Stimulated activated memory B cell treated with anti-CD40 and anti-IgM and Interleukin-4, amounts not matched to agents 10 μg/mL and 1 μg/mL and 100 μg/mL, for 72 hours (primary cell): ENCODE results near the gene GRID2IP.

Source experiments
- ATAC-seq: fragments of 150-1000 bp; cut with Tn5 transposase; 2 replicates; pipeline ENCODE4 v1.10.0; 2021
- H3K27ac Mint-ChIP-seq: one replicate; pipeline ENCODE4 v1.8.0; 2022; ENCODE audit warnings: mild to moderate bottlenecking, mixed read lengths
- H3K27me3 Mint-ChIP-seq: one replicate; pipeline ENCODE4 v1.8.0; 2022; ENCODE audit warnings: mixed read lengths
- H3K36me3 Mint-ChIP-seq: one replicate; pipeline ENCODE4 v1.8.0; 2022; ENCODE audit warnings: mixed read lengths
- H3K4me1 Mint-ChIP-seq: one replicate; pipeline ENCODE4 v1.8.0; 2022; ENCODE audit warnings: mixed read lengths
- H3K4me3 Mint-ChIP-seq: one replicate; pipeline ENCODE4 v1.8.0; 2022; ENCODE audit warnings: mild to moderate bottlenecking, moderate library complexity, mixed read lengths
- H3K9me3 Mint-ChIP-seq: one replicate; pipeline ENCODE4 v1.8.0; 2022; ENCODE audit warnings: mixed read lengths

Gene GRID2IP

GRCh38 chr7:6510476-6511133 is 40.7 kb downstream of the GRID2IP start:
- H3K27me3 Mint-ChIP-seq: no peaks in the 10 kb centered on the region
- H3K4me1 Mint-ChIP-seq: peaks cover 4% of the 10 kb centered on the region
- no peak for ATAC-seq
- H3K9me3 Mint-ChIP-seq: no peaks in the 10 kb centered on the region
- H3K4me3 Mint-ChIP-seq: no peak overlapping the region
- no peak overlapping the region for H3K27ac Mint-ChIP-seq
- peaks cover 6% of the 10 kb centered on the region for H3K36me3 Mint-ChIP-seq

GRCh38 chr7:6508950-6509349 is 42.3 kb downstream of the GRID2IP start:
- Mint-ChIP-seq H3K27me3 (no peaks in the 10 kb centered on the region), H3K27ac (no peak overlapping the region), H3K4me1 (peaks cover 17% of the 10 kb centered on the region), H3K4me3 (no peak overlapping the region), H3K9me3 (no peaks in the 10 kb centered on the region), H3K36me3 (peaks cover 6% of the 10 kb centered on the region)
- no peak for ATAC-seq

DNA sequence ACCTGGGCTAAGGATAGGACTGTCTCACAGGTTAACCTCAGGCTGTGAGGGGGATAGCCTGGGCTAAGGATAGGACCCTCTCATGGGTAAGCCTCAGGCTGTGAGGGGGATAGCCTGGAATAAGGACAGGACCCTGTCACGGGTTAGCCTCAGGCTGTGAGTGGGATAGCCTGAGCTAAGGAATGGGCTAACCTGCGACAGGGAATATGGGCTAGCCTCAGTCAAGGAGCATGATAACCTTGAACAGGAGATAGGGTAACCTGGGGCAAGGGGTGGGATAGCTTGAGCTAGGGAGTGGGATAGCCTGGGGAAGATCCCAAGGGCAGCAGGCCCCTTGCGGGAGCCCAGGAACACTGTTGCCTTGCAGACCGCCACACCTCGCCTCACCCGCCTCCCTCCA is 42.7 kb downstream of the GRID2IP start:
- Mint-ChIP-seq H3K36me3 (peaks cover 5% of the 10 kb centered on the region), H3K27ac (no peak overlapping the region), H3K4me3 (no peak overlapping the region), H3K27me3 (no peaks in the 10 kb centered on the region), H3K9me3 (no peaks in the 10 kb centered on the region), H3K4me1 (peaks cover 17% of the 10 kb centered on the region)
- ATAC-seq: no peak

DNA sequence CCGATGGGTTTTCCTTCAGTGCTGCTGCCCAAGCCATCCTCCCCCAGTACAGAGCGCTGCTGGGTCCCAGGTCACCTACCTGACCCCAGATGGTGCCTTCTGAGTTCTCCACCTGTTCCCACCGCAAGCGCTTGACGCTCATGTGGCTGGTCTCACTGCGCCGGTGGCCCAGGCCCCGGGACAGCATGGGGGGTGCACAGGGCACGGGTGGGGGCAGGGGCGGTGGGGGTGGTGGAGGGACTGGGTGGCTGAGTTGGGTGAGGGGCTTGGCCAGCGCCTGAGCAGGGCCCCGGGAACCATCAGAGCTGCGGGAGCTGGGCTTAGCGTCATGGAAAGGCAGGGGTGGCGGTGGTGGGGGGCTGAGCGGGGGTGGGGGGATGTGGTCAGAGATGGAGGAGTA is 43.4 kb downstream of the GRID2IP start:
- no peaks in the 10 kb centered on the region for H3K36me3 Mint-ChIP-seq
- peaks cover 17% of the 10 kb centered on the region for H3K4me1 Mint-ChIP-seq
- no peak overlapping the region for H3K4me3 Mint-ChIP-seq
- no peak for ATAC-seq
- H3K27ac Mint-ChIP-seq: no peak overlapping the region
- no peaks in the 10 kb centered on the region for H3K9me3 Mint-ChIP-seq
- no peaks in the 10 kb centered on the region for H3K27me3 Mint-ChIP-seq

GRCh38 chr7:6505685-6506559 is 45.3 kb downstream of the GRID2IP start:
- Mint-ChIP-seq H3K36me3 (no peaks in the 10 kb centered on the region), H3K4me3 (no peak overlapping the region), H3K9me3 (no peaks in the 10 kb centered on the region), H3K27me3 (no peaks in the 10 kb centered on the region), H3K27ac (no peak overlapping the region), H3K4me1 (peaks cover 17% of the 10 kb centered on the region)
- no peak for ATAC-seq

- peaks cover 17% of the 10 kb centered on the region for H3K4me1 Mint-ChIP-seq
- peak overlapping the region; percentile 98 for H3K4me3 Mint-ChIP-seq
- no peaks in the 10 kb centered on the region for H3K27me3 Mint-ChIP-seq
These were observed 46.3 kb downstream of the GRID2IP start for GRCh38 chr7:6504996-6505395.

DNA sequence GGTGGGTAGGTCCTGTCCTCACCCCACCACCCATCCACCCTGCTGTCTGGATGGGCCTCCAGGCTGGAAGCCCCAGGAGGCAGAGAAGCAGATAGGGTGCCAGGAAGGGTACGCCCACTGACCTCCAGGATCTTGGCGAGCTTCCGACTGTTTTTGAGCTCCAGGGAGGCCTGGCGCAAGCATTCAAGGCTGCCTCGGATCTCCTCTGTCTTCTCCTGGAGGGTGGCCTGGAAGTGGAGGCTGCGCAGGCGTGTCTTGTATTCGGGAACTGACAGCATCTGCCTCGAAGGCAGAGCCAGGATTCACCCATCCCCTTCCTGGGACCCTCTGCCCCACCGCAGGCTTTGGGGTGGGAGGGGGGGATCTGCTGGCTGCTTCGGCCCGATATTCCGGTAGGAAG is 48.4 kb downstream of the GRID2IP start:
- no peak overlapping the region for H3K4me3 Mint-ChIP-seq
- H3K36me3 Mint-ChIP-seq: no peaks in the 10 kb centered on the region
- H3K9me3 Mint-ChIP-seq: no peaks in the 10 kb centered on the region
- no peaks in the 10 kb centered on the region for H3K27me3 Mint-ChIP-seq
- H3K4me1 Mint-ChIP-seq: peaks cover 17% of the 10 kb centered on the region
- no peak overlapping the region for H3K27ac Mint-ChIP-seq
- no peak for ATAC-seq

More at GRCh38 chr7:6504996-6505395, 46.3 kb downstream of the GRID2IP start:
- Mint-ChIP-seq H3K27ac (peak overlapping the region; percentile 91), H3K9me3 (no peaks in the 10 kb centered on the region), H3K36me3 (no peaks in the 10 kb centered on the region)
- no peak for ATAC-seq

DNA sequence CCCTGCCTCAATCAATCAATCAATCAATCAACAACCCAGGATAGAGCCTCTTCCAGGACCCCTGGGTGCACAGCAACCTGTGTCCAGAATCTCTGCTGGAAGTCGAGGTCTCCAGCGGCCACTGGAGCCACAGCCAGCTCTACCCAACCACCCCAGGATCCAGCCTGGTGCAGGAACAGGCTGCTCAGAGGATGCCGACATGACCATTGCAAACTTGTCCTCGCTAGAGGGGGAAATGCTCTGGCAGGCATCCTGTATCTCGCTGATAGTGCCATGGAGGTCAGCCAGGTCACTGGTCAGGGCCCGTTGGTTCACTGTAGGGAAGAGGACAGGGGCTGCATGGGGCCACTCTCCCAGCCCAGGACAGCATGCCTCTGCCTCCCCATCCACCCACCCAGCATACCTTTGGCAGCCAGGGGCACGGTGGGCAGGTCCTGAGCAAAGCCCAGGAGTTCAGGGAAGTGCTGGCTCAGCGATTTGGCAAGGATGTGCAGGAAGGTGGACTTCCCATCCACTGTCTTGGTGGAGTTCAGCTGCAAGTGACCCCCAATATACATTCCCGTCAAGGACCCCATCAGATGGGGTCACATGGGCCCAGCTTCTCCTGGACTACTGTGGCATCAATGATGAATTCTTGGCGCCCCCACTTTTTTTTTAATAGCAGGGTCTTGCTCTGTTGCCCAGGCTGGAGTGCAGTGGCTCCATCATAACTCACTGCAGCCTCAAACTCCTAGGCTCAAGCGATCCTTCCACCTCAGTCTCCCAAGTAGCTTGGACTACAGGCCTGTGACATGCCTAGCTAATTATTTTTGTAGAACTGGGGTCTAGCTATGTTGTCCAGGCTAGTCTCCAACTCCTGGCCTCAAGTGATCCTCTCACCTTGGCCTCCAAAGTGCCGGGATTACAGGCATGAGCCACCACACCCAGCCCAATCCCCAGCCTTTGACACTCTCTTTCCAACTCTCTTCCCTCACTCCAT is 49.4 kb downstream of the GRID2IP start:
- Mint-ChIP-seq H3K4me3 (no peak overlapping the region), H3K9me3 (no peaks in the 10 kb centered on the region)

DNA sequence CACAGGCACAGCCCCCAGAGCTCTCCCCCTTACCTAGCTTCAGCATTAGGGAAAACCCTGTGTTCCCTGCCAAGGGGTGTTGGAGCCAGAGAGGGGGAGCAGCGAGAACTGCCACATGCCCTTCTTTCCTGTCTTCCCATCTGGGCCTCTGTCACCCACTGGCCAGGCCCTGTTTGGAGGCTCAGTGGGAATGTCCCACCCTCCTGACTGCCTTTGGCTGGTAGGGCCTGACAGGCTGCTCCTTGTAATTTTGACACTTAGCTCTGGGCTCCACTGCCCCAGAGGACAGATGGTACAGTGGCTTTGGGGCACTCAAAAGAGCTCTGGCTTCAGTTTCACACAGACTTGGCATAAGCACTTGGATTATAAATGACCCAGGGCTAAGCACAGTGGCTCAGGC is 50.6 kb downstream of the GRID2IP start:
- peaks cover 14% of the 10 kb centered on the region for H3K4me1 Mint-ChIP-seq

More for the DNA sequence above, 49.4 kb downstream of the GRID2IP start:
- Mint-ChIP-seq H3K27ac (no peak overlapping the region), H3K27me3 (peaks cover 6% of the 10 kb centered on the region), H3K36me3 (no peaks in the 10 kb centered on the region), H3K4me1 (peaks cover 17% of the 10 kb centered on the region)
- ATAC-seq: no peak

DNA sequence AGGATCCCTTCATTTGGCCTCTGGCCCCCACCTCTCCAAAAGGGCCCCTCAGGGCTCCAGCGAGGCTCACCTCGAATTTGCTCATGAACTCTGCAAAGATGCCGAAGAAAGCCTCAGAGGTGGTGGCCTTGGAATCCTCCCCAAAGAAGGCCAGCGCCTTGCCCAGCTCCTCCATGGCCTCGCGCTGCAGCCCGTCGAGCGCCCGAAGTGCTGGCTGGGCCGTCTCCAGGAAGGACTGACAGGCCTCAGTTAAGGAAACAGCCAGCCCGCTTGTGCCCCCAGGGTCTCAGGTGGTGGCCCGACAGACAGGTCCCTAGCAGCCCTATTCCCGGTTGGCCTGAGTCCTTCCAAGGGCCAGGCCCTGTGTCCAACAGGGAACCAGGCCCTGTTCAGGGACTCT is 53.3 kb downstream of the GRID2IP start:
- Mint-ChIP-seq H3K9me3 (no peaks in the 10 kb centered on the region), H3K27ac (no peak overlapping the region), H3K27me3 (peaks cover 7% of the 10 kb centered on the region), H3K4me1 (no peaks in the 10 kb centered on the region), H3K36me3 (no peaks in the 10 kb centered on the region), H3K4me3 (no peak overlapping the region)
- ATAC-seq: no peak

More for the DNA sequence above, 50.6 kb downstream of the GRID2IP start:
- Mint-ChIP-seq H3K36me3 (no peaks in the 10 kb centered on the region), H3K4me3 (no peak overlapping the region), H3K9me3 (no peaks in the 10 kb centered on the region), H3K27me3 (peaks cover 7% of the 10 kb centered on the region), H3K27ac (no peak overlapping the region)
- ATAC-seq: no peak

DNA sequence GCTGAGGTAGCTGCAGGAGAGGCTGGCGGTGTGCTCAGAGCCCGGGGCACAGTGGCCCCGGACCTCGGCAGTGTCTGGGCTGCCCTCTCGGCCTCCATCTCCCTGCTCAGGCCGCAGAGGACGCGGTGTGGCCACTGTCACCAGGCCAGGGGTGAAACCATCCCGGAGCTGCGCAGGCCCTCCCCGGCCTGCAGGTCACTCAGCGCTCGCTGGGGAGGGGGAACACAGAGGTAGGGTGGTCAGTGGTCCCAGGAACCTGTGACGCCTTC is 53.7 kb downstream of the GRID2IP start:
- Mint-ChIP-seq H3K4me1 (no peaks in the 10 kb centered on the region), H3K4me3 (no peak overlapping the region), H3K36me3 (no peaks in the 10 kb centered on the region), H3K27me3 (peaks cover 9% of the 10 kb centered on the region), H3K9me3 (no peaks in the 10 kb centered on the region), H3K27ac (no peak overlapping the region)
- ATAC-seq: no peak

- Mint-ChIP-seq H3K27ac (no peak overlapping the region), H3K9me3 (no peaks in the 10 kb centered on the region), H3K4me1 (no peaks in the 10 kb centered on the region), H3K36me3 (no peaks in the 10 kb centered on the region), H3K27me3 (peaks cover 14% of the 10 kb centered on the region), H3K4me3 (no peak overlapping the region)
- ATAC-seq: no peak
These were observed 54.2 kb downstream of the GRID2IP start for GRCh38 chr7:6496842-6497636.

GRCh38 chr7:6495597-6496262 is 55.5 kb downstream of the GRID2IP start:
- no peak overlapping the region for H3K27ac Mint-ChIP-seq
- H3K9me3 Mint-ChIP-seq: no peaks in the 10 kb centered on the region
- no peaks in the 10 kb centered on the region for H3K4me1 Mint-ChIP-seq
- H3K36me3 Mint-ChIP-seq: no peaks in the 10 kb centered on the region
- H3K27me3 Mint-ChIP-seq: peaks cover 24% of the 10 kb centered on the region
- H3K4me3 Mint-ChIP-seq: no peak overlapping the region
- ATAC-seq: no peak

GRCh38 chr7:6494365-6494764 is 56.9 kb downstream of the GRID2IP start:
- H3K9me3 Mint-ChIP-seq: no peaks in the 10 kb centered on the region
- no peaks in the 10 kb centered on the region for H3K4me1 Mint-ChIP-seq
- peaks cover 24% of the 10 kb centered on the region for H3K27me3 Mint-ChIP-seq
- no peaks in the 10 kb centered on the region for H3K36me3 Mint-ChIP-seq
- no peak overlapping the region for H3K27ac Mint-ChIP-seq
- H3K4me3 Mint-ChIP-seq: no peak overlapping the region
- ATAC-seq: no peak
